ENCODE measurements around the gene PRKG1. TPM values are rescaled to one million over a fixed set of nuclear protein-coding genes. Genes with fewer than 3 reads are reported as not detected.

PRKG1 gene
- polyA plus RNA-seq, 3 donors: not detected

DNA sequence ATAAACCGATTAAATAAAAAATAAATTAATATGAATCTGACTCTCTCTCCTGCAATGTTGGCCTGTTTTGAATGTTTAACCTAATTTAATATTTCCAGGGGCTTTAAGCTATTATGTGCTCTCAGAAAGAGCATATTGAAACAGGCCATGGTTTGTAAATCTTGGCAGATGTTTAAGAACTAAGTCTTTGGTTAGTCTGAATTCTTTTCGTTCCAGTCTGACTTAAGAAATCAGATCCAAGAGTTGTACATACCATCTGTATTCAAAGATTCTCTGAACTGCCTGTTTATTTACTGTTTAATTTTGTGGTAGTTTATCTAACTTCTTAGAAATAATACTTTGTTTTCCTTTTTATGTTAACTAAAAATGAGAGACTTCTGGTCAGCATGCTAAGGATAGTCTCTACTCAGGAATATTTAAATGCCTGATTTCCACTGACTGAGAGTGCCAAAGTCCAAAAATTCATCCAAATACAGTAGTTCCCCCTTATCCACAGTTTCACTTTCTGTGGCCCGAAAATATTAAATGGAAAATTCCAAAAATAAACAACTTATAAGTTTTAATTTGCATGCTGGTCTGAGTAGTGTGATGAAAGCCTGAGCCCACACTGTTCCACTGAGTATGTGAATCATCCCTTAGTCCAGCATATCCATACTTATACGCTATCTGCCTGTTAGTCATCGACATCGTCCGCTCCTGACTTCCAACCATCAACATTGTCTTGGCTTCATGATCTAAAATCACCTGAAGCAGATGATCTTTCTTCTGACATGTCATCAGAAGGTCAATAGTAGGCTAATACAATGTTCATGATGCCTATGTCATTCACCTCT lies 863.2 kb downstream of the PRKG1 start:
- H3K27me3 ChIP-seq (ENCODE audit: control insufficient read depth in 2 of 2, insufficient read depth in 2 of 2, low read length in 2 of 2): no peaks in the 10 kb centered on the region
- intact Hi-C loops (cut with micrococcal nuclease): no loop called here
- no peaks in the 10 kb centered on the region for H3K27me3 Mint-ChIP-seq (ENCODE audit: low read depth in 3 of 3)
- H3K9me3 Mint-ChIP-seq: peaks cover 0 to 4% (median 0%) of the 10 kb centered on the region in 7 donors
- no peak overlapping the region for H3K4me3 Mint-ChIP-seq
- H3K4me1 Mint-ChIP-seq: no peaks in the 10 kb centered on the region
- WGBS (ENCODE audit: insufficient coverage): no CpG with 5 or more reads among the region's 7 CpGs
- no peaks in the 10 kb centered on the region for H3K9me3 ChIP-seq (replicated peaks in 1 of 2; ENCODE audit: control insufficient read depth in 1 of 2, insufficient read depth in 1 of 2, low read length in 2 of 2)
- H3K4me2 ChIP-seq (replicated peaks; ENCODE audit: extremely low read depth, low read length, poor library complexity, severe bottlenecking): no peak overlapping the region
- no peaks in the 10 kb centered on the region for H3K79me2 ChIP-seq (ENCODE audit: insufficient read depth, low read length)
- H3K36me3 ChIP-seq (replicated peaks in 1 of 2; ENCODE audit: control insufficient read depth in 1 of 2, insufficient read depth in 2 of 2, low read length in 2 of 2): no peaks in the 10 kb centered on the region
- H3K27ac ChIP-seq (ENCODE audit: low read depth in 1 of 2, low read length in 2 of 2): no peak overlapping the region
- no peak overlapping the region for H3K9ac ChIP-seq (ENCODE audit: insufficient read depth, low read length, poor library complexity, severe bottlenecking)
- H3K27ac Mint-ChIP-seq: no peak overlapping the region
- no peak for DNase-seq
- TF ChIP-seq, protein P1, sequence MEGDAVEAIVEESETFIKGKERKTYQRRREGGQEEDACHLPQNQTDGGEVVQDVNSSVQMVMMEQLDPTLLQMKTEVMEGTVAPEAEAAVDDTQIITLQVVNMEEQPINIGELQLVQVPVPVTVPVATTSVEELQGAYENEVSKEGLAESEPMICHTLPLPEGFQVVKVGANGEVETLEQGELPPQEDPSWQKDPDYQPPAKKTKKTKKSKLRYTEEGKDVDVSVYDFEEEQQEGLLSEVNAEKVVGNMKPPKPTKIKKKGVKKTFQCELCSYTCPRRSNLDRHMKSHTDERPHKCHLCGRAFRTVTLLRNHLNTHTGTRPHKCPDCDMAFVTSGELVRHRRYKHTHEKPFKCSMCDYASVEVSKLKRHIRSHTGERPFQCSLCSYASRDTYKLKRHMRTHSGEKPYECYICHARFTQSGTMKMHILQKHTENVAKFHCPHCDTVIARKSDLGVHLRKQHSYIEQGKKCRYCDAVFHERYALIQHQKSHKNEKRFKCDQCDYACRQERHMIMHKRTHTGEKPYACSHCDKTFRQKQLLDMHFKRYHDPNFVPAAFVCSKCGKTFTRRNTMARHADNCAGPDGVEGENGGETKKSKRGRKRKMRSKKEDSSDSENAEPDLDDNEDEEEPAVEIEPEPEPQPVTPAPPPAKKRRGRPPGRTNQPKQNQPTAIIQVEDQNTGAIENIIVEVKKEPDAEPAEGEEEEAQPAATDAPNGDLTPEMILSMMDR (IDR thresholded peaks at IDR 0.05): no peak
- H3K4me1 ChIP-seq (ENCODE audit: control insufficient read depth in 1 of 2, insufficient read depth in 2 of 2, low read length in 2 of 2): no peaks in the 10 kb centered on the region
- no peak overlapping the region for H3K4me3 ChIP-seq (replicated peaks in 1 of 3; ENCODE audit: low read depth in 2 of 3, low read length in 3 of 3)
- no peaks in the 10 kb centered on the region for H3K36me3 Mint-ChIP-seq
- no peaks in the 10 kb centered on the region for H4K20me1 ChIP-seq (ENCODE audit: insufficient read depth, low read length)
- no peak overlapping the region for H2AFZ ChIP-seq (ENCODE audit: insufficient read depth, low read depth, low read length, poor library complexity, severe bottlenecking)

DNA sequence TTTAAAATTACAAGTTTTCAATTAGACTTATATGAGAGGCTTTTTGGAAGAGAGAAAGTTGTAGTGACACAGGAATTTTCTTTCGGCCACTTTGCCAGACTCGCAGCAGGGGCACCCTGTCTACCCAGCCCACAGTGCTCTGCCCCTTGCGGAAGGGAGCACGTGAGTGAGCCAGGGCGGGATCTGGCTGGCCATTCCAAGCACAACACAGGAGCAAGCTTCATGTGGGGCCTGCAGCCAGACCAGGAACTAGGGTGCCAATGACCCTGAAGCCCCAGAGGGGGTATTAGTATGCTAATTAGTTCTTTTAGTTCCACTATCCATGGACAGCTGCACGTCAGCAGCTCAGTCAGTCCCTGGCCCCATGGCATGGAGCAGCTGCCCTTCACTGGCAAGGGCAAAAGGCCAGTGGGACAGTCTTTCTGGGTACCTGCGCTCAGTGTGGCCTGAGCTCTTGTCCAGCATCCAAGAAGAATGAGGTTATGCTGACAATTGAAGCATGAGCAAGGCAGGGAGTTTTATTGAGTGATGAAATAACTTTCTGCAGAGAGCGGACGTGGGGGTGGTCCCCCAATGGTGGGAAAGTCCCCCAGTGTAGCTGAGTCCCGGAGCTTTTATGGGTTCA lies 876.2 kb downstream of the PRKG1 start:
- no peaks in the 10 kb centered on the region for H3K4me1 Mint-ChIP-seq
- H3K79me2 ChIP-seq (ENCODE audit: insufficient read depth, low read length): no peaks in the 10 kb centered on the region
- H3K27me3 ChIP-seq (ENCODE audit: control insufficient read depth in 2 of 2, insufficient read depth in 2 of 2, low read length in 2 of 2): no peaks in the 10 kb centered on the region
- H3K4me2 ChIP-seq (replicated peaks; ENCODE audit: extremely low read depth, low read length, poor library complexity, severe bottlenecking): no peak overlapping the region
- no peak overlapping the region for H3K27ac Mint-ChIP-seq
- H3K27ac ChIP-seq (ENCODE audit: low read depth in 1 of 2, low read length in 2 of 2): no peak overlapping the region
- no peaks in the 10 kb centered on the region for H3K36me3 Mint-ChIP-seq
- H4K20me1 ChIP-seq (ENCODE audit: insufficient read depth, low read length): no peaks in the 10 kb centered on the region
- H2AFZ ChIP-seq (ENCODE audit: insufficient read depth, low read depth, low read length, poor library complexity, severe bottlenecking): no peak overlapping the region
- TF ChIP-seq, protein P1 (IDR thresholded peaks at IDR 0.05): no peak
- no peak for DNase-seq
- H3K36me3 ChIP-seq (replicated peaks in 1 of 2; ENCODE audit: control insufficient read depth in 1 of 2, insufficient read depth in 2 of 2, low read length in 2 of 2): no peaks in the 10 kb centered on the region
- no peaks in the 10 kb centered on the region for H3K4me1 ChIP-seq (ENCODE audit: control insufficient read depth in 1 of 2, insufficient read depth in 2 of 2, low read length in 2 of 2)
- H3K4me3 Mint-ChIP-seq: no peak overlapping the region
- 99% methylated on average over 6 of the region's 10 CpGs for WGBS (ENCODE audit: insufficient coverage)
- H3K4me3 ChIP-seq (replicated peaks in 1 of 3; ENCODE audit: low read depth in 2 of 3, low read length in 3 of 3): no peak overlapping the region
- H3K9ac ChIP-seq (ENCODE audit: insufficient read depth, low read length, poor library complexity, severe bottlenecking): no peak overlapping the region
- intact Hi-C loops (cut with micrococcal nuclease): loop anchor here in 1 of 2 donors (10.0 kb wide), 1 partner anchor 936 kb away; no protein-coding TSS in a partner anchor
- H3K27me3 Mint-ChIP-seq (ENCODE audit: low read depth in 3 of 3): peaks cover 0 to 3% (median 0%) of the 10 kb centered on the region in 3 donors
- H3K9me3 Mint-ChIP-seq: peaks cover 0 to 13% (median 7%) of the 10 kb centered on the region in 7 donors
- peaks cover 0 to 3% of the 10 kb centered on the region in 2 donors for H3K9me3 ChIP-seq (replicated peaks in 1 of 2; ENCODE audit: control insufficient read depth in 1 of 2, insufficient read depth in 1 of 2, low read length in 2 of 2)
